Adrenal gland (tissue), 5 donors: Measurements from ENCODE around the gene GALNTL6.

Experiments
- POLR2A ChIP-seq, 2 donors: fragments of 450-650 bp; IDR thresholded peaks; one replicate each; pipeline ENCODE4 v1.6.1; 2017; ENCODE audit warnings: antibody characterized with exemption in 2 of 2, mild to moderate bottlenecking in 2 of 2, moderate library complexity in 1 of 2
- TF ChIP-seq, protein P1 (sequence below), 6 experiments: fragments of 450-650 bp in 4 of 6; fragments of 200-600 bp in 2 of 6; sonication (generic) in 1 of 6; IDR thresholded peaks; 1 replicate in 5 of 6; 2 replicates in 1 of 6; pipeline versions ENCODE4 v1.5.1 to v1.8.0; 2016 to 2021; ENCODE audit warnings: antibody characterized with exemption in 6 of 6, mild to moderate bottlenecking in 2 of 6, moderate library complexity in 1 of 6
- donor health status: DM: no; HTN: no; CAD: no.

DNA sequence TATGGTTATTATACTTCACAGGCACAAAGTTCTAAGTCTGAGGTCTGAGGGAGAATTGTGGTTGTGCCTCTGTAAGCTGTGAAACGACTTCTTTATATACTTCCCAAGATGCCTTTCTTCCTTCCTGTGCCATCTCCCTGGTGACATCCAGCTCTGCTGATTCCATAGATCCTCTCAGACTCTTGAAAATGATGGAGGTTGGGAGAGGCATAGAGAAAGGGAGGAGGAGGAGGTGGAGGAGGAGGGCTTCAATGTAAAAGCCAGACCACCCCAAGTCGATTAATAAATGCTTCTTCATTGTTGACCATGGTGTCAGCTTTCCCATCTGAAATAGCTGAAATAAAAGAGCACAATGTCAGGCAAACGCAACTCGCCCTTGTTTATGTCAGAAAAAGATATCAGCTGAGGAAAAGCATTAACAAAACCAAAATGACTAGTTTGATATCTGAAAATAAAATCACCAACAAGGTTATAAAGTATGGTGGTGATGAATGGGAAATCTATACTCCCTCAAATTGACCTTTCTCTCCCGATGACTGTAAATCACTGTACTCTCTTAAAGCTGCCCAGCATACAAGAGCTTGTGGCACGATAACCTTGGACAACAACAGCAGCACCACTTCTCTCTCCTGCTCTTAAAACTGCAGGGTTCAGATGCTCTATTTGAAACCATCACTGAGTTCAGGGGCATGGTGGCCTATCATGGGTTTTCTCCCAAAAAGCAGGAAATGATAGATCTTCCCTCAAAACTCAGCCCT is 1125.0 kb downstream of the GALNTL6 start:
- TF ChIP-seq, protein P1, sequence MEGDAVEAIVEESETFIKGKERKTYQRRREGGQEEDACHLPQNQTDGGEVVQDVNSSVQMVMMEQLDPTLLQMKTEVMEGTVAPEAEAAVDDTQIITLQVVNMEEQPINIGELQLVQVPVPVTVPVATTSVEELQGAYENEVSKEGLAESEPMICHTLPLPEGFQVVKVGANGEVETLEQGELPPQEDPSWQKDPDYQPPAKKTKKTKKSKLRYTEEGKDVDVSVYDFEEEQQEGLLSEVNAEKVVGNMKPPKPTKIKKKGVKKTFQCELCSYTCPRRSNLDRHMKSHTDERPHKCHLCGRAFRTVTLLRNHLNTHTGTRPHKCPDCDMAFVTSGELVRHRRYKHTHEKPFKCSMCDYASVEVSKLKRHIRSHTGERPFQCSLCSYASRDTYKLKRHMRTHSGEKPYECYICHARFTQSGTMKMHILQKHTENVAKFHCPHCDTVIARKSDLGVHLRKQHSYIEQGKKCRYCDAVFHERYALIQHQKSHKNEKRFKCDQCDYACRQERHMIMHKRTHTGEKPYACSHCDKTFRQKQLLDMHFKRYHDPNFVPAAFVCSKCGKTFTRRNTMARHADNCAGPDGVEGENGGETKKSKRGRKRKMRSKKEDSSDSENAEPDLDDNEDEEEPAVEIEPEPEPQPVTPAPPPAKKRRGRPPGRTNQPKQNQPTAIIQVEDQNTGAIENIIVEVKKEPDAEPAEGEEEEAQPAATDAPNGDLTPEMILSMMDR (IDR thresholded peaks at IDR 0.05), result no peak
- no peak for TF ChIP-seq POLR2A (IDR thresholded peaks at IDR 0.05)
